ENCODE results near the gene FOXP1. TPM values are rescaled to one million over a fixed set of nuclear protein-coding genes. Genes with fewer than 3 reads are reported as not detected.

Gene FOXP1
- total and polyA plus RNA-seq, 4 donors: 4.9 to 35.4 (median 32.0) TPM

DNA sequence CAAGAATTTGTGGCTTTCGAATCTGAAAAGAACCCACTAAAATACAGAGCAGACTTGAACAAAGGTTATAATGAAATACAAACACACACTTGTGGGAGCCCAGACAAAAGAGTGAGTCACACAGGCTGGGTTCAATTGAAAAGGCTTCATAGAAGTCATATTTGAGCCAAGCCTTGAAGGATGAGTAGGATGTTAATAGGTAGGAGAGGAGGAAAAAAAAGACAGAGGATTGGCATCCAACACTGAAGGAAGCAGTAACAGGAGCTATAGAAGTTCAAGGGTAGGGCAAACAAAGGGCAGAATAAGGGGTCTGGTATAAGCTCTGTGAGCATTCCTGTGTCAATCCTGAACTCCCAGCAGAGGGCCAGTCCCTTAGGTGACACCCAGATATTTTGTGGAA is 325.4 kb downstream of the FOXP1 start:
- Histone ChIP-seq H3K27me3 (ENCODE audit: control insufficient read depth in 4 of 4, insufficient read depth in 4 of 4, low read length in 3 of 4) (no peaks in the 10 kb centered on the region), H3K9me3 (ENCODE audit: control insufficient read depth in 4 of 4, low read length in 3 of 4) (no peaks in the 10 kb centered on the region), H3K9ac (ENCODE audit: low read depth in 1 of 2, low read length in 2 of 2) (no peak overlapping the region), H3K4me1 (ENCODE audit: control insufficient read depth in 4 of 4, insufficient read depth in 4 of 4, low read length in 3 of 4) (peaks cover 0 to 13% (median 10%) of the 10 kb centered on the region in 4 donors), H3K36me3 (ENCODE audit: control insufficient read depth in 4 of 4, insufficient read depth in 3 of 4, low read depth in 1 of 4, low read length in 3 of 4) (no peaks in the 10 kb centered on the region), H3K4me3 (ENCODE audit: low read depth in 1 of 3, low read length in 3 of 3) (no peak overlapping the region), H3K27ac (ENCODE audit: low read depth in 1 of 2, low read length in 2 of 2) (no peak overlapping the region)
- no peak for DNase-seq (ENCODE audit: low spot score)
- TF ChIP-seq YY1 (IDR thresholded peaks at IDR 0.05): no peak
- TF ChIP-seq, protein P1, sequence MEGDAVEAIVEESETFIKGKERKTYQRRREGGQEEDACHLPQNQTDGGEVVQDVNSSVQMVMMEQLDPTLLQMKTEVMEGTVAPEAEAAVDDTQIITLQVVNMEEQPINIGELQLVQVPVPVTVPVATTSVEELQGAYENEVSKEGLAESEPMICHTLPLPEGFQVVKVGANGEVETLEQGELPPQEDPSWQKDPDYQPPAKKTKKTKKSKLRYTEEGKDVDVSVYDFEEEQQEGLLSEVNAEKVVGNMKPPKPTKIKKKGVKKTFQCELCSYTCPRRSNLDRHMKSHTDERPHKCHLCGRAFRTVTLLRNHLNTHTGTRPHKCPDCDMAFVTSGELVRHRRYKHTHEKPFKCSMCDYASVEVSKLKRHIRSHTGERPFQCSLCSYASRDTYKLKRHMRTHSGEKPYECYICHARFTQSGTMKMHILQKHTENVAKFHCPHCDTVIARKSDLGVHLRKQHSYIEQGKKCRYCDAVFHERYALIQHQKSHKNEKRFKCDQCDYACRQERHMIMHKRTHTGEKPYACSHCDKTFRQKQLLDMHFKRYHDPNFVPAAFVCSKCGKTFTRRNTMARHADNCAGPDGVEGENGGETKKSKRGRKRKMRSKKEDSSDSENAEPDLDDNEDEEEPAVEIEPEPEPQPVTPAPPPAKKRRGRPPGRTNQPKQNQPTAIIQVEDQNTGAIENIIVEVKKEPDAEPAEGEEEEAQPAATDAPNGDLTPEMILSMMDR (IDR thresholded peaks at IDR 0.05; ENCODE audit: low read depth, low read length, missing input control): no peak
- TF ChIP-seq HNF4G (IDR thresholded peaks at IDR 0.05): no peak
- TF ChIP-seq EGR1 (IDR thresholded peaks at IDR 0.05; ENCODE audit: low read depth in 2 of 2): no peak
- no peak for TF ChIP-seq RAD21 (IDR thresholded peaks at IDR 0.05)
- no peak for TF ChIP-seq SP1 (IDR thresholded peaks at IDR 0.05)
- TF ChIP-seq, protein P2, sequence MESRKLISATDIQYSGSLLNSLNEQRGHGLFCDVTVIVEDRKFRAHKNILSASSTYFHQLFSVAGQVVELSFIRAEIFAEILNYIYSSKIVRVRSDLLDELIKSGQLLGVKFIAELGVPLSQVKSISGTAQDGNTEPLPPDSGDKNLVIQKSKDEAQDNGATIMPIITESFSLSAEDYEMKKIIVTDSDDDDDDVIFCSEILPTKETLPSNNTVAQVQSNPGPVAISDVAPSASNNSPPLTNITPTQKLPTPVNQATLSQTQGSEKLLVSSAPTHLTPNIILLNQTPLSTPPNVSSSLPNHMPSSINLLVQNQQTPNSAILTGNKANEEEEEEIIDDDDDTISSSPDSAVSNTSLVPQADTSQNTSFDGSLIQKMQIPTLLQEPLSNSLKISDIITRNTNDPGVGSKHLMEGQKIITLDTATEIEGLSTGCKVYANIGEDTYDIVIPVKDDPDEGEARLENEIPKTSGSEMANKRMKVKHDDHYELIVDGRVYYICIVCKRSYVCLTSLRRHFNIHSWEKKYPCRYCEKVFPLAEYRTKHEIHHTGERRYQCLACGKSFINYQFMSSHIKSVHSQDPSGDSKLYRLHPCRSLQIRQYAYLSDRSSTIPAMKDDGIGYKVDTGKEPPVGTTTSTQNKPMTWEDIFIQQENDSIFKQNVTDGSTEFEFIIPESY (IDR thresholded peaks at IDR 0.05): no peak
- TF ChIP-seq JUND (IDR thresholded peaks at IDR 0.05): no peak
- TF ChIP-seq, protein P3, sequence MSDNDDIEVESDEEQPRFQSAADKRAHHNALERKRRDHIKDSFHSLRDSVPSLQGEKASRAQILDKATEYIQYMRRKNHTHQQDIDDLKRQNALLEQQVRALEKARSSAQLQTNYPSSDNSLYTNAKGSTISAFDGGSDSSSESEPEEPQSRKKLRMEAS (IDR thresholded peaks at IDR 0.05): no peak
- no peak for TF ChIP-seq NR2F2 (IDR thresholded peaks at IDR 0.05)
- no peak for TF ChIP-seq RXRA (IDR thresholded peaks at IDR 0.05)
- no peak for TF ChIP-seq HNF4A (conservative IDR thresholded peaks at IDR 0.05)
- TF ChIP-seq TAF1 (conservative IDR thresholded peaks at IDR 0.05): no peak
- TF ChIP-seq, protein P4, sequence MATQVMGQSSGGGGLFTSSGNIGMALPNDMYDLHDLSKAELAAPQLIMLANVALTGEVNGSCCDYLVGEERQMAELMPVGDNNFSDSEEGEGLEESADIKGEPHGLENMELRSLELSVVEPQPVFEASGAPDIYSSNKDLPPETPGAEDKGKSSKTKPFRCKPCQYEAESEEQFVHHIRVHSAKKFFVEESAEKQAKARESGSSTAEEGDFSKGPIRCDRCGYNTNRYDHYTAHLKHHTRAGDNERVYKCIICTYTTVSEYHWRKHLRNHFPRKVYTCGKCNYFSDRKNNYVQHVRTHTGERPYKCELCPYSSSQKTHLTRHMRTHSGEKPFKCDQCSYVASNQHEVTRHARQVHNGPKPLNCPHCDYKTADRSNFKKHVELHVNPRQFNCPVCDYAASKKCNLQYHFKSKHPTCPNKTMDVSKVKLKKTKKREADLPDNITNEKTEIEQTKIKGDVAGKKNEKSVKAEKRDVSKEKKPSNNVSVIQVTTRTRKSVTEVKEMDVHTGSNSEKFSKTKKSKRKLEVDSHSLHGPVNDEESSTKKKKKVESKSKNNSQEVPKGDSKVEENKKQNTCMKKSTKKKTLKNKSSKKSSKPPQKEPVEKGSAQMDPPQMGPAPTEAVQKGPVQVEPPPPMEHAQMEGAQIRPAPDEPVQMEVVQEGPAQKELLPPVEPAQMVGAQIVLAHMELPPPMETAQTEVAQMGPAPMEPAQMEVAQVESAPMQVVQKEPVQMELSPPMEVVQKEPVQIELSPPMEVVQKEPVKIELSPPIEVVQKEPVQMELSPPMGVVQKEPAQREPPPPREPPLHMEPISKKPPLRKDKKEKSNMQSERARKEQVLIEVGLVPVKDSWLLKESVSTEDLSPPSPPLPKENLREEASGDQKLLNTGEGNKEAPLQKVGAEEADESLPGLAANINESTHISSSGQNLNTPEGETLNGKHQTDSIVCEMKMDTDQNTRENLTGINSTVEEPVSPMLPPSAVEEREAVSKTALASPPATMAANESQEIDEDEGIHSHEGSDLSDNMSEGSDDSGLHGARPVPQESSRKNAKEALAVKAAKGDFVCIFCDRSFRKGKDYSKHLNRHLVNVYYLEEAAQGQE (IDR thresholded peaks at IDR 0.05): no peak
- TF ChIP-seq, protein P5, sequence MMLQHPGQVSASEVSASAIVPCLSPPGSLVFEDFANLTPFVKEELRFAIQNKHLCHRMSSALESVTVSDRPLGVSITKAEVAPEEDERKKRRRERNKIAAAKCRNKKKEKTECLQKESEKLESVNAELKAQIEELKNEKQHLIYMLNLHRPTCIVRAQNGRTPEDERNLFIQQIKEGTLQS (IDR thresholded peaks at IDR 0.05): no peak
- TF ChIP-seq FOXA1 (IDR thresholded peaks at IDR 0.05): no peak
- no peak for TF ChIP-seq GABPA (IDR thresholded peaks at IDR 0.05 in 1 of 2, conservative IDR thresholded peaks at IDR 0.05 in 1 of 2)
- TF ChIP-seq FOXA2 (IDR thresholded peaks at IDR 0.05): no peak
- WGBS: 91% methylated on average over 1 of the region's 1 CpG
